NCI-H1694 (cell line): ENCODE measurements around the gene RABL6.
"Not testable (repeated sequence)": the region's sequence is repeated elsewhere in the genome, so short reads cannot be mapped to it uniquely, and the experiment has no call there.

Experiments
- DNase-seq: peaks from one replicate; lab custom pipeline; 2025; lab: John Stamatoyannopoulos, UW

Gene RABL6

GRCh38 chr9:136795000-136795348, 12.8 kb upstream of the RABL6 start:
- no peak for DNase-seq

GRCh38 chr9:136796238-136796774, 11.4 kb upstream of the RABL6 start, which contains the start of gene CCDC183:
Gene CCDC183, plus strand, starts transcription at chr9:136796338. Its CDS starts 60 bp downstream, at chr9:136796398.
- DNase-seq, result no peak

GRCh38 chr9:136796775-136797347, 10.9 kb upstream of the RABL6 start:
- not testable (repeated sequence) for DNase-seq

GRCh38 chr9:136798708-136799078, 9.1 kb upstream of the RABL6 start:
- DNase-seq, result no peak

GRCh38 chr9:136799079-136799853, 8.5 kb upstream of the RABL6 start:
- no peak for DNase-seq

- peak; percentile 48 for DNase-seq
These were observed 7.7 kb upstream of the RABL6 start for GRCh38 chr9:136799854-136800657.

GRCh38 chr9:136802321-136802720, 5.4 kb upstream of the RABL6 start:
- DNase-seq, result no peak

GRCh38 chr9:136803009-136803550, 4.7 kb upstream of the RABL6 start:
- DNase-seq, result not testable (repeated sequence)

GRCh38 chr9:136803551-136804508, 3.9 kb upstream of the RABL6 start:
- no peak for DNase-seq

GRCh38 chr9:136804509-136805206, 3.1 kb upstream of the RABL6 start:
- DNase-seq, result no peak

GRCh38 chr9:136805207-136805740, 2.5 kb upstream of the RABL6 start:
- no peak for DNase-seq

GRCh38 chr9:136806067-136806466, 1.7 kb upstream of the RABL6 start:
- no peak for DNase-seq

- DNase-seq, result no peak
These were observed 1.0 kb upstream of the RABL6 start for GRCh38 chr9:136806631-136807201.

GRCh38 chr9:136808075-136808805, 492 bp downstream of the RABL6 start:
- DNase-seq, result no peak

- DNase-seq, result no peak
These were observed 1.0 kb downstream of the RABL6 start for GRCh38 chr9:136808806-136809158.

GRCh38 chr9:136814725-136815421, 7.1 kb downstream of the RABL6 start:
- DNase-seq, result no peak

- no peak for DNase-seq
These were observed 7.7 kb downstream of the RABL6 start for GRCh38 chr9:136815422-136815782.

GRCh38 chr9:136820971-136821825, 13.4 kb downstream of the RABL6 start:
- no peak for DNase-seq
